HK-2 (cell line): Measurements from ENCODE around the gene ATAD5.
A peak's percentile ranks its signal among the peaks of the same experiment; 100 is the strongest.
"Not testable (repeated sequence)": the region's sequence is repeated elsewhere in the genome, so short reads cannot be mapped to it uniquely, and the experiment has no call there.

Experiments
- DNase-seq: peaks from one replicate; pipeline ENCODE4 v3.0.0-alpha.2; 2018; ENCODE audit not compliant: unreplicated experiment

Gene ATAD5, protein sequence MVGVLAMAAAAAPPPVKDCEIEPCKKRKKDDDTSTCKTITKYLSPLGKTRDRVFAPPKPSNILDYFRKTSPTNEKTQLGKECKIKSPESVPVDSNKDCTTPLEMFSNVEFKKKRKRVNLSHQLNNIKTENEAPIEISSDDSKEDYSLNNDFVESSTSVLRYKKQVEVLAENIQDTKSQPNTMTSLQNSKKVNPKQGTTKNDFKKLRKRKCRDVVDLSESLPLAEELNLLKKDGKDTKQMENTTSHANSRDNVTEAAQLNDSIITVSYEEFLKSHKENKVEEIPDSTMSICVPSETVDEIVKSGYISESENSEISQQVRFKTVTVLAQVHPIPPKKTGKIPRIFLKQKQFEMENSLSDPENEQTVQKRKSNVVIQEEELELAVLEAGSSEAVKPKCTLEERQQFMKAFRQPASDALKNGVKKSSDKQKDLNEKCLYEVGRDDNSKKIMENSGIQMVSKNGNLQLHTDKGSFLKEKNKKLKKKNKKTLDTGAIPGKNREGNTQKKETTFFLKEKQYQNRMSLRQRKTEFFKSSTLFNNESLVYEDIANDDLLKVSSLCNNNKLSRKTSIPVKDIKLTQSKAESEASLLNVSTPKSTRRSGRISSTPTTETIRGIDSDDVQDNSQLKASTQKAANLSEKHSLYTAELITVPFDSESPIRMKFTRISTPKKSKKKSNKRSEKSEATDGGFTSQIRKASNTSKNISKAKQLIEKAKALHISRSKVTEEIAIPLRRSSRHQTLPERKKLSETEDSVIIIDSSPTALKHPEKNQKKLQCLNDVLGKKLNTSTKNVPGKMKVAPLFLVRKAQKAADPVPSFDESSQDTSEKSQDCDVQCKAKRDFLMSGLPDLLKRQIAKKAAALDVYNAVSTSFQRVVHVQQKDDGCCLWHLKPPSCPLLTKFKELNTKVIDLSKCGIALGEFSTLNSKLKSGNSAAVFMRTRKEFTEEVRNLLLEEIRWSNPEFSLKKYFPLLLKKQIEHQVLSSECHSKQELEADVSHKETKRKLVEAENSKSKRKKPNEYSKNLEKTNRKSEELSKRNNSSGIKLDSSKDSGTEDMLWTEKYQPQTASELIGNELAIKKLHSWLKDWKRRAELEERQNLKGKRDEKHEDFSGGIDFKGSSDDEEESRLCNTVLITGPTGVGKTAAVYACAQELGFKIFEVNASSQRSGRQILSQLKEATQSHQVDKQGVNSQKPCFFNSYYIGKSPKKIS (N-terminal part only)

DNA sequence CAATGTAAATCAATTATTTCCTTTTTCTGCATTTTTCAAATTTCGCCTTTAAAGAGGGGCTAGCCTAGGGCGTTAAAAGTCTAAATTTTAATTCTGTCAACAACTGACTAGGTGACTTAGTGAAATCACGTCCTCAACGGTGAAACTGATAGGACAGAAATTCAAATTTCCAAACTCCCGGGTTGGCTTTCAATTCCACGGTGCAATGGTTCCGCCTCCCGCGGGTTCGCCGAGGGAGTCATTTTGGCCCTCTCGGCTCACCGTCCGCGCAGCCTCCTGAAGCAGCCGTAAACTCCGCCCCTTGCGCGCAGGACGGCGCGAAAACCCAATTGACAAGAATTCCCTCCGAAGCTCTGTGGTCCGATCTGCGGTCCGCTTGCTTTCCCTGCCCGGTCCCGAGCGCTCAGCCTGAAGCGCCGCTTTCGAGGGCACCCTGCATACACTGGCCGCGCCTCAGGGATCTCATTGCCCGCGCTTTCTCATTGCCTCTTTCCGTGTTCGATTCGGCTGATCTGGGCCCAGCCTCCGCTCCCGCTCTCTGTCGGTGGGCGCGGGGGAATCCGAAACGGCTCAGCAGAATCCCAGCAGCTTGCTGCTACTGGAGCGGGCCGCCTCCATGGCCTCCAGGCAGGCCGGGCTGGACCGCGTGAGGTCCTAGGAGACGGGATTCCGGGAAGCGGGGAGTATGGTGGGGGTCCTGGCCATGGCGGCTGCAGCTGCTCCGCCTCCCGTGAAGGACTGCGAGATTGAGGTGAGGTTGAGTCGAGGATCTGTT, at the start of gene ATAD5:
ATAD5 (plus strand) TSS at position 304 of the 775 bp plus-strand sequence; CDS start at position 686, 382 bp downstream.
- DNase-seq, result peak; percentile 90

DNA sequence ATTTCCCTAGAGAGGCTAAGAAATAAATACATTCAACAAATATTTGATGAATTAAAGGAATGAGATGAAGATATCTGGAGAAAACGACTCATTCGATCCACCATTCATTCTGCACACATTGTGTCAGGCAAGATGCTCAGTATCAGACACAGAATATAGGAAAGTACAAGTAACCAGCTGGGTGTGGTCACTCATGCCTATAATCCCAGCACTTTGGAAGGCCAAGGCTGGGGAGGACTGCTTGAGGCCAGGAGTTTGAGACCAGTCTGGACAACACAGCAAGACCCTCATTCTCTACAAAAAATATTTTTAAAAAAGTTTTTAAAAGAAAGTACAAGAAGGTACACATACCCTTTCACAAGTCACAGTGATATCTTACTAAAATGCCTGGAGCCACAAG, 49.6 kb upstream of the ATAD5 start:
- no peak for DNase-seq

DNA sequence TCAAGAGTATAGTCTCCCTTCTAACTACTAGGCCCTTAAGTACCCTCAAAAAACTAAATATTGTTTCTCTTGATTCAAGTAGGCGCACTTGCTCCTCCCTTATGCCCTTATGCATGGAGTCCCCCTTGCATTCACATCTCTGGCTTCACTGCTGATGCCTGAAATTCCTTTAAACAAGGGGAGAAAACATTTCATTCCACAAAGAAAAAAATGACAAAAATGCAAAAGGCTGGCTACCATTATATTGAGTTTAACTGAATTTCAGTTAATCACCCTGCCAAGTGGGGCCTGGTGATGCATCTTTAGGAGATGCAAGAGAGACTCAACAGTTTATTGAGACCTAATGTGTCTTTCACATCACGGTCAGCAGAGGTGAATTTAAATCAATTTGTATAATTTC, 42.8 kb upstream of the ATAD5 start:
- no peak for DNase-seq

- no peak for DNase-seq
These were observed 41.5 kb upstream of the ATAD5 start for GRCh38 chr17:30790279-30790678.

DNA sequence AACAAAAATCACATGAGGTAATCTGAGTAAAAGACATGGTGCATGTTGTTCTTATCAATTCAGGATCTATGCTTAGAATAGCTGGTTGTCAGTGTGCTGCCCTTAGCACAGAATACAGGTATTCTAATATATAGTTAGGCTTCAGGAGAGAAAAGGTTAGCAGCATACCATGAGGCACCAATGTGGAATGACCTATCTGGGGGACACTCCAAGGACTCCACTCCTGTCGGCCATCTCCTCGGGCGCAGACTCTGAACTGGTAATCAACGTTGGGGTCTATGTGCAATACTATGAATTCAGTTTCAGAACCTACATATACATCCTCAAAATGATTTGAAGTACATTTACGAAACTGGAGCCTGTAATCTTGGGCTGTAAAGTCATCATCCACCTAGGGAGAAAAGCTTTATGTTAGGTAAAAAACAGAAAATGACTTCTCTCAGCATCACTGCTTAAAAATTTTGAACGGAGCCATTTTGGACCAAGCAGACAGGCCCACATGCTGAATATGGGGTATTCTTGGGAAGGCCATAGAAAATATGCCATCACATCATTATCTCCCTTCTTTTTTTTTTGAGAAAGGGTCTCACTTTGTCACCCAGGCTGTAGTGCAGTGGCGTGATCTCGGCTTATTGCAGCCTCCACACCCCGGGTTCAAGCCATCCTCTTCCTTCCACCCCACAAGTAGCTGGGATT, 38.3 kb upstream of the ATAD5 start:
- DNase-seq, result no peak

DNA sequence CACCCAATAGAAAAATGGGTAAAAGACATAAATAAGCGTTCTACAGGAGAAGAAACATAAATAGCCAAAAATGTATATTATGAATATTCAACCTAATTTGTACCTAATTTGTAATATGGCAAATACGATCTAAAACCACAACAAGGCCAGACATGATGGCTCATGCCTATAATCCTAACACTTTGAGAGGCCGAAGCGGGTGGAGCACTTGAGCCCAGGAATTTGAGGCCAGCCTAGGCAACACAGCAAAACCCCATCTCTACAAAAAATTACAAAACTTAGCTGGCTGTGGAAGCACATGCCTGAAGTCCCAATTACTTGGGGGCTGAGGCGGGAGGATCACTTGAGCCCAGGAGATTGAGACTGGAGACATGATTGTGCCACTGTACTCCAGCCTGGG, 37.4 kb upstream of the ATAD5 start:
- no peak for DNase-seq

- no peak for DNase-seq
These were observed 35.8 kb upstream of the ATAD5 start for GRCh38 chr17:30796016-30796415.

GRCh38 chr17:30801671-30802070, 30.1 kb upstream of the ATAD5 start:
- DNase-seq, result no peak

DNA sequence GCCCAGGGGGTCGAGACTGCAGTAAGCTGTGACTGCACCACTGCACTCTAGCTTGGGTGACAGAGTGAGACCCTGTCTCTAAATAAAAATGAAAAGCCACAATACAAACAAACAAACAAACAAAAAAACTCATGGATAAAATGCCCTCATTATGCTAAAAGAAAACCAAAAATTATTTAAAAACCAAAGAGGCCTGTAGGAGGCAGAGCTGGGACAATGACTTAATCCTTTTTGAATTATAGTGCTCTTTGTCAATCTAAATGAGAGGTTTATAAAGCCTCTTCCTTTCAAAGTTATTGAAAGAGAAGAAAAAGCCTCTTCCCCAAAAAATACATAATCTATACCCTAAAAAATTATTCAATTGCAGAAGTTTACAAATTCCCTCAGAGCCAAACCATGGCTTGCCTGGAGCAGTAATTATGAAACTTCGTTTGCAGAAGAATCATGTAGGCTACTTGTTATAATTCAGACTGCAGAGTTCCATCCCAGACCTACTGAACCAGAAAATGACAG, 25.8 kb upstream of the ATAD5 start:
- no peak for DNase-seq

DNA sequence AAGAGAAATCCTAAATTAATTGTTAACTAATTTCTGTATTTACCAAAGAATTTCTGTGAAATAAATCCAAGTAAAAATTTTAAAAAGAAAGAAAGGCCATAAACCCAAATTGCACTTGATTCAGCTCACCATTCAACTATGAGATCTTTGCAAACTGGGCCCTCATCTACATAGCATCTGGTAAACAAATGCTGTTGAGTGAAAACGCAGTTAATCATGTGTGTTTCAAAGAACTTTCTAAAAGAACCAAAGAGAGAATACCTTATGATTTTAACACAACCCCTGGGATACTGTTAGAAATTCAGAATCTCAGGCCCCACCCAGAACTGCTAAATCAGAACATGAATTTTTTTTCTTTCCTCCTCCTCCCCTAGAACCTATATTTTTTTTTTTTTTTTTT, 23.9 kb upstream of the ATAD5 start:
- DNase-seq, result no peak

- no peak for DNase-seq
These were observed 22.9 kb upstream of the ATAD5 start for GRCh38 chr17:30808785-30809286.

GRCh38 chr17:30809867-30810266, 21.9 kb upstream of the ATAD5 start:
- DNase-seq, result no peak

DNA sequence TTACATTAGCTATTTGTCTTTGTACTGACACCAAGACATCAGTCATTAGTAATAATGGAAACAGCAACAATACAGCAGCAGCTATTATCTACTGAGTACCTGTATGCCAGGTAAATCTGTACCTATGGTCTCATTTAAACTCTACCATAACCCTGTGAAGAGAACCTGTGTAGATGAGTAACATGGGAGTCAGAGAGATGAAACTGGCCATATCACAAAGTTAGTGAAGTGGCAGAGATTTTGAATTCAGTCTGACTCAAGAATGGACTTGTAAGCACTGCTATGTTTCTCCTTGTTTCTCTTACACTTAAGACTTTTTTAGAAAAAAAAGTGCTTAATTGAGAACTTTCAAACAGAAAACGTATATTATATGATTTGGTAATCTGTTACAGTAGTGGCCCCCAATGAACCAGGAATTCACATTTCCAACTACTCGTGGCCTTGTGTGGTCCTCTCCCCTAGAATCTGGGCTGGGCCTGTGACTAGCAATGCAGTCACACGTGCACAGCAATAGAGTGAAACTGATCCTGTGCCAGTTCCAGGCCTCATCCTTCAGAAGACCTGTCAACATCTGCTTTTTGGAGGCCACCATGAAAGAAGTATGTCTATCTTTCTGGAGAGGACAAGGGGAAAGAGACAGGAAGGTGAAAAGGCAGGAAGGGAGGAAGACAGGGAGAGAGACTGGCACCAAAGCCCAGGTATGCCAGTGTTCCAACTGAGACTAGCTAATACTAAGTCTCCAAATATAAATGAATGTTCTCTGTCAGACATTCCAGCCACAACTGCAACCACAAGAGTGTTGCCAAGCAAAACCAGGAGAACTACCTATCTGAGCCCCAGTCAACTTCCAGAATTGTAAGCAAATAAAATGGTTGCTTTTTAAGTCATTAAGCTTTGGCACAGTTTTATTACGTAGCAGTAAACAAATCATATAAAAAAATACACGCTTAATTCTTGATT, 19.3 kb upstream of the ATAD5 start:
- no peak for DNase-seq

GRCh38 chr17:30814236-30814635, 17.5 kb upstream of the ATAD5 start:
- DNase-seq, result not testable (repeated sequence)

GRCh38 chr17:30814860-30815259, 16.9 kb upstream of the ATAD5 start:
- not testable (repeated sequence) for DNase-seq

DNA sequence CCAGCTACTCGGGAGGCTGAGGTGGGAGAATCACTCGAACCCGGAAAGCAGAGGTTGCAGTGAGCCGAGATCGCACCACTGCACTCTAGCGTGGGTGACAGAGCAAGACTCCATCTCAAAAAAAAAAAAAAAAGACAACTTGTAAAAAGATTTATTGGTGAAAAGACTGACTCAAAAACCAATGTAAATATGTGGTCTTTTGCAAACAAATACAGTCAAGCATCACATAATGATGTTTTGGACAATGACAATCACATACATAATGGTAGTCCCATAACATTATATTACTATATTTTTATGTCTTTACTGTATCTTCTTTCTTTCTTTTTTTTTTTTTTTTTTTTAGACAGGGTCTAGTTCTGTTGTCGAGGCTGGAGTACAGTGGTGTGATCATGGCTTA, 15.6 kb upstream of the ATAD5 start:
- no peak for DNase-seq

DNA sequence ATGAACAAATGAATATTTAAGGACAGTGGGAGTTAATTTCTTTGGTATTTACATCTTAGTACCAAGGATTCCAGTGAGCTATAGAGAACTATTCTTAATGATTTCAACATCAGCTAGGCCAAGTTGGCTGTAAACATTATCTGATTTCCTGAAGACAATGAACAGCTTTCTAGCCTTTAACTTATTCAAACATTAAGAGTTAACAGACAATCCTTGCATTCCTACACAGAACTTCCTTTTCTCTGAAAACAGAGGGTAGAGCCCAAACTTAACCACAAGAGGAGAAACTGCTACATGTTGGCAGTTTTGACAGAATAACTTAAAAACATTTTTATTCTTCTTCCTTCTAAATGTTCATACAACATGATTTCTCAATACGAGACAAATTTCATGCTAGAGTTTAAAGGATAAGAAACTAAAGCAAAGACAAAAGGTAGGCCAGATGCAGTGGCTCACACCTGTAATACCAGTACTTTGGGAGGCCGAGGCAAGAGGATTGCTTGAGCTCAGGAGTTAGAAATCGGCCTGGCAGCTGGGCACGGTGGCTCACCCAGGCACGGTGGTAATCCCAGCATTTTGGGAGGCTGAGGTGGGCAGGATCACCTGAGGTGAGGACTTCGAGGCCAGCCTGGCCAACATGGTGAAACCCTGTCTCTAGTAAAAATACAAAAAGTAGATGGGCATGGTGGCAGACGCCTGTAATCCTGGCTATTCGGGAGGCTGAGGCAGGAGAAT, 11.6 kb upstream of the ATAD5 start:
- DNase-seq, result no peak
